GM21447 (cell line): ENCODE measurements around the gene AUTS2.

Experiments used
- ATAC-seq: cut with Tn5 transposase; IDR thresholded peaks from one replicate; pipeline ENCODE4 v1.9.1; 2021; ENCODE audit not compliant: unreplicated experiment

The AUTS2 gene

GRCh38 chr7:70504254-70504653 is 906.0 kb downstream of the AUTS2 start:
- no peak for ATAC-seq

GRCh38 chr7:70505468-70505867 is 907.2 kb downstream of the AUTS2 start:
- no peak for ATAC-seq

- ATAC-seq = no peak
Observed at GRCh38 chr7:70505886-70506285, 907.6 kb downstream of the AUTS2 start.

GRCh38 chr7:70506434-70506833 is 908.2 kb downstream of the AUTS2 start:
- ATAC-seq = no peak

- no peak for ATAC-seq
Observed at GRCh38 chr7:70512144-70512543, 913.9 kb downstream of the AUTS2 start.

- ATAC-seq = no peak
Observed at GRCh38 chr7:70512761-70513160, 914.5 kb downstream of the AUTS2 start.

GRCh38 chr7:70520611-70521010 is 922.3 kb downstream of the AUTS2 start:
- ATAC-seq = no peak

- ATAC-seq = no peak
Observed at GRCh38 chr7:70523249-70523988, 925.1 kb downstream of the AUTS2 start.

GRCh38 chr7:70523989-70524351 is 925.7 kb downstream of the AUTS2 start:
- no peak for ATAC-seq

- no peak for ATAC-seq
Observed at GRCh38 chr7:70525991-70526390, 927.7 kb downstream of the AUTS2 start.

- ATAC-seq = no peak
Observed at GRCh38 chr7:70527520-70528115, 929.3 kb downstream of the AUTS2 start.

GRCh38 chr7:70529436-70529835 is 931.2 kb downstream of the AUTS2 start:
- no peak for ATAC-seq

GRCh38 chr7:70529914-70530585 is 931.8 kb downstream of the AUTS2 start:
- no peak for ATAC-seq

GRCh38 chr7:70533614-70534013 is 935.3 kb downstream of the AUTS2 start:
- no peak for ATAC-seq

GRCh38 chr7:70539205-70539604 is 940.9 kb downstream of the AUTS2 start:
- ATAC-seq = no peak

GRCh38 chr7:70539617-70540016 is 941.3 kb downstream of the AUTS2 start:
- ATAC-seq = no peak

- ATAC-seq = no peak
Observed at GRCh38 chr7:70540641-70541040, 942.4 kb downstream of the AUTS2 start.

GRCh38 chr7:70542750-70543376 is 944.6 kb downstream of the AUTS2 start:
- no peak for ATAC-seq

- no peak for ATAC-seq
Observed at GRCh38 chr7:70544016-70544415, 945.7 kb downstream of the AUTS2 start.

GRCh38 chr7:70545214-70545613 is 946.9 kb downstream of the AUTS2 start:
- ATAC-seq = no peak

GRCh38 chr7:70552141-70552540 is 953.9 kb downstream of the AUTS2 start:
- no peak for ATAC-seq

GRCh38 chr7:70553364-70553763 is 955.1 kb downstream of the AUTS2 start:
- no peak for ATAC-seq
